Stimulated activated CD8-positive, alpha-beta memory T cell treated with anti-CD3 and anti-CD28 coated beads, Interleukin-7, amount 100 ng/mL, for 1 hour (primary cell): ENCODE measurements around the gene RPS6KA2.

Experiments used
- DNase-seq, 2 donors: peaks; one replicate each; pipeline ENCODE4 v3.0.0-alpha.2; 2020; ENCODE audit warnings: low read depth in 2 of 2

The RPS6KA2 gene

GRCh38 chr6:166466178-166467122, 160.6 kb downstream of the RPS6KA2 start:
- no peak for DNase-seq

DNA sequence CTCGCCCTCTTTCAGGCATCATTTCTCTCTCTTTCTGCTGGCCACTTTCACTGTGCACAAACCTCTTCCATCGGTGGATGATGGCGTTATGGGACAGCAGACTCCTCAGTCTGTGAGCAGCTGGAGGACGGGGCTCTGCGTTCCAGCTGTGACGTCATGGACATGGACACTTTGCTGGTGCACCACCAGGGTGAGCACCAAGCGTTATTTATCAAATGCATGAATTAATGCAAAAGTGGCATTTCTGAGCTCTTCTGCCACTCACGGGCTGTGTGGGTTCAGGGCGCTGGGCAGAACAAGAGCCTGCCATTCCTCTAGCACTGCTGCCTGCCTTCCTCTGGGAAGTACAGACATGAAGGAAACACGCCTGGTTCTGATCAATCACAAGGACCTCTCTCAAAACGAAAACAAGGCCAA, 161.4 kb downstream of the RPS6KA2 start:
- no peak for DNase-seq

GRCh38 chr6:166465003-166465399, 162.1 kb downstream of the RPS6KA2 start:
- no peak for DNase-seq

DNA sequence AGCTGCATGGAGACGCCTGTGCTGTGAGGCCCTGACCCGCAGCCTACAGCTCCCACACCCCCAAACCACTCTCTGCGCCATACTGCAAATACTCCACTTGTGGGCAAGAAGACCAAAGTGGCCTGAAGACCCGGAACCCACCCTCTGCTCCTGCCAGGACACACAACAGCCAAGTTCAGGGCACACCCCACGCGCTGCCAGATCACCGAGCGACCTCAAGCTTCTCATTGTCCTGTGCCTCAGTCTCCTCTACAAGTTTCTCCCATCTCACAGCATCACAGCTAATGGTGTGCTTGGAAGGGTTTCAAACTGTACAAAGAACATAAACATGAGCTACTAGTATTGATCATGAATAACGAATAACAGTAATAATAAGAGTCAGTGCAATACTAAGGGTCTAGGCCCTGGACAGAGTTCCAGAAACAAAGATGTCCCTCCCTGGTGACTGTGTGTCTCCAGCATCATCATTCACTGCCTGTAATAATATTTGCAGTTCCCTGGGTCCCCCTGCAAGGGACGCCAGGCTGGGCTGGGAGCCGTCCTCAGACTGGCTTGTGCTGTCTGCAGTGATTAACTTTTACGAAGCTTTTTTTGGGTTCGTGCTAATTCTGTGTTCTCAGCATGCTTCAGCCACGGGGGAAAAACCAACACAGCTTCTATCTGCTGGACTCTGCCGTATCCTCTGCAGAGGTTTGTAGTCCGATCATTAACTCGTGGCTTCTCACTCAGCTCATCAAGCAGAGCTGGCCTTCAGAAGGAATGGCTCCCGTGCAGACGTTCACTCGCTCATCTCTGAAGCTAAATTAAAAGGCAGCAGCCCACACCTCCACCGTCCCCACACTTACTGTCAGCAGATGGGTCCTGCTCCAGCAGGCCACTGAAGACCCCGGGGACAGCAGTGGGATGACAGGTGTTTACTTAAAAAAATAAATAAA, 162.7 kb downstream of the RPS6KA2 start:
- DNase-seq: no peak

DNA sequence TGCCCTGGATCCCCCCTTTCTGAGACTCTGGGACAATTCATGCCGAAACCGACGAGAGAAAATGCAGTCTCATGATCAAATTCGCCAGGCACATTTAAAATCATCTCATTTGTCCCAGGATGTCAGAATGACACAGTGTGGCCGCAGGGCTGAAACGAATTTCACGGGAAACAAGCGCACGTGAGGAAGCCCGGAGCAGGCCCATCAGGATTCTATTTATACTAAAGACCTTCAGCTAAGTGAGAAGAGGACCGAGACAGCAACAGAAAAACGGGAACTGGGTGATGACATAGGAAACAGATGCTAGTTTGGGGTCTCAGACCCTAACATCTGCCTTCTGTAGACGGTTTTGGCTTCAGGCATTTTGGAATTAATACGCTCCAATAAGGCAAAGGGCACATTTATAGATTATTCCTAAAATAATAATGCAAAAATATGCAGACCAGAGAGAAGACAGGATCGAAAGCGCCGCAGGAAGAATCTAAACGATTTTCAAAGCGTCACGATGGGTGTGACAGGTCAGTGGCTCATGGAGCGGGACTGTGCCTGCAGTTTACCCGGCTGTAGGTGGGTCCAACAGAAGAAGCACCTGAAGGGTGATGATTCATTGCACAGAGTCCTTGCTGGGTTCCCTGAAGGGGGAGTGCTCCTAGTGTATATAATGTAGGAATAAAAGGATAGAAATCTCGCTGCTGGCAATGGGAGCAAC, 163.5 kb downstream of the RPS6KA2 start:
- DNase-seq: no peak

GRCh38 chr6:166462461-166463135, 164.5 kb downstream of the RPS6KA2 start:
- no peak for DNase-seq

- no peak for DNase-seq
Observed at GRCh38 chr6:166461821-166462460, 165.1 kb downstream of the RPS6KA2 start.

DNA sequence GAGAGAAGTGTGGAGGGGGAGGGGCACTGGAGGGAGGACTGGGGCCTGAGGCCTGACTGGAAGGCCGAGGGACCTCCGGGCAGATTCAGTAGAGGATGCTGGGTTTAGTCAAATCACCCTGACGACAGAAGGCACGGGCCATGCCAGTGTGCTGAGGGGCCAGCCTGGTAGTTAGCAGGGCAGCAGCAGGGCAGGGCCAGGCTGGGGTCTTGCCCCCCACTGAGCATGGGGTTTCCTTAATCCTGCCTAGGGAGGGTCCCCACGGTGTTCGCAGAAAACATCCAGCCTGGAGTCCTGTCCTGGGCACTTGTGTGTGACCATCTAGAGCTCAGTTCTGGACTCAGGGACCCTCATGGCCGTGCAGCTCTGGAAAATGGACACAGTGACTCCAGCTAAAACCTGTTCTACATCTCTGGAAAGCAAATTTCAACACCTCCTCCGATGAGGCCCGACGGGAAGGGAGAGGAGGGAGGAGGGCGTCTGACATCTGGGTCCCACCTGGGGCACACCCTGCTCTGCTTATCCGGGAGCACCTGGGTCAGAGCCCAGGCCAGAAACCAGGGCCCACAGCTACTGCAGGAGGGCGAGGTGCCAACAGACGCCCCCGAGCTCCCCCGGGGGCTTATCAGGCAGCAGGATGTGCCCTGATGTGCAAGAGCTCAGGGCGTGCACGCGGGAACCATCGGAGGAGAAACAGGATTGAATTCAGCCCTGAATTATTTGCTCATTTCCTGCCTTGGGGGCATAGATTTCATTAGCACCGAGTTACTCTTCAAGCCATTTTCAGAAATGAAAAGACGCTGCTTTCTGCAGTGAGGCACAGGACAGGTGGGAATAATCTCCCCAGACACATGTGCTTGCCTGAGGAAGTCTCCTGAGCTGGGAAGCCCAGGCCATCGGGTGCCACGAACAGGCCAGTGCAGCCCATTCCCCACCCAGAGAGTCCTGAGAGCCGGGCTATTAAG, 166.3 kb downstream of the RPS6KA2 start:
- no peak for DNase-seq

- DNase-seq: no peak
Observed at GRCh38 chr6:166459906-166460305, 167.1 kb downstream of the RPS6KA2 start.

- DNase-seq: no peak
Observed at GRCh38 chr6:166459272-166459671, 167.8 kb downstream of the RPS6KA2 start.

DNA sequence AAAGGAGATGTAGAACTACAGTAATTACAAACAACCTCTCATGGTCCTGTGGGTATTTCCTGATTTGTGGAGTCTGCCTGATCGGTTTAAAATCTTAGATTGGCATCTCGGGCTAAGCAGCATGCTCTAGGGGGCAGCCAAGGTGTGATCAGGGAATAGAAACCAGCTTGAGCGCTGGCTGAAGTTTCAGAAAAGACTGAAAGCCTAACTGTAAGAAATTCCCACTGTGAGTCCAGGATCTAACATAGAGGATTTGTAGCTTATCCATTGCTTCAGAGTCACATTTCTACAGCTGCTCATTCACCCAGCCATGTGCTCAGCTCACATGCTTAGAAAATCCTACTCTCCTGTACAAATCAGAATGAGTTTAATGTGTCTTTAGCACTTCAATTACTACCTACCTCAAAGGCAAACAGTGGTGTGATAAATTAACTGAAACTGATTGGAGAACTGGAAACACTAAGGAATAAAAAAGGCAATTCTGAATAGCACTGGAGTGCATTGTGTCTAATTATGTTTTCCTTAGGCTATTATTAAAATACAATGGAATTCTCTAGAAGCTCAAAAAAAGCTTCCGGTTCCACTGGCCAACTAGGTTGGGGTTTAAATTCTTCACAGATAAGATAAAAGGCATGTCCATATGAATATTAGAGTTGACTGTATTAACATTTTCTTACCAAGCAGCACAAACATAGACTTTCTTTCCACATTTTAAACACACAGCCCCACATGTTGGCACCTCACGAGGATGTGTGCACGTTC, 170.5 kb downstream of the RPS6KA2 start:
- no peak for DNase-seq

GRCh38 chr6:166454692-166455515, 172.1 kb downstream of the RPS6KA2 start:
- no peak for DNase-seq

GRCh38 chr6:166453651-166454050, 173.4 kb downstream of the RPS6KA2 start:
- no peak for DNase-seq

GRCh38 chr6:166450167-166450873, 176.7 kb downstream of the RPS6KA2 start:
- no peak for DNase-seq

- no peak for DNase-seq
Observed at GRCh38 chr6:166449641-166450040, 177.4 kb downstream of the RPS6KA2 start.

- no peak for DNase-seq
Observed at GRCh38 chr6:166449036-166449435, 178.0 kb downstream of the RPS6KA2 start.

DNA sequence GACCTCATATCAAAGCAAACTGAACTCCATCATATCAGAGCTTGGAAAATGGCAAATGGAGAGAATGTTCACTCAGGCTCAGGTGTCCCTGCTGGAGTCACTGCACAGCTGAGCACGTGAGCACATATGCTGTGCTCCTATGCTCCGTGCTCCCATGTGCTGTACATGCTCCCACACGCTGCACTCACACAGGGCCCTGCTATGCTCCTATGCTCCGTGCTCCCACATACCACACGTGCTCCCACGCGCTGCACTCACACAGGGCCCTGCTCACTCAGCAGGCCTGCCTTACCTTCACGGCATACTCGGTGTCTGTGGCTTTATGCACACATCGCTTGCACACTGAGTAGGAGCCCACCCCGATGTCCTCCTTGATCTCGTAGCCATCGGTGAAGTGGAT, 178.6 kb downstream of the RPS6KA2 start:
- DNase-seq: no peak
